ENCODE results near the gene NR2C2AP.

DNA sequence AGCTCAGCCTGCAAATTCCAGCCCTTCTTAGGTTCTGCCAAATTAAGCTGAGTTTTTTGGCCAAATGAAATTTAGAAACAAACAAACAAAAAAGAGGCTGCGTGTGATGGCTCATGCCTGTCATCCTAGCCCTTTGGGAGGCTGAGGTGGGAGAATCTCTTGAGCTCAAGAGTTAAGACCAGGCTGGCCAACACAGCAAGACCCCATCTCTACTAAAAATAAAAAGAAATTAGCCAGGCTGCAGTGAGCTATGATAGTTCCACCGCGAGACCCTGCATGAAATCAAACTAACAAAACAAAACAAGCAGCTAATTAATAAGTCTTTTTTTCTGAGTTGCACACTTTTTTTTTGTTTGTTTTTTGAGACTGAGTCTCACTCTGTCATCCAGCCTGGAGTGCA lies 26.5 kb upstream of the NR2C2AP start:
- TF ChIP-seq CTCF (conservative IDR thresholded peaks at IDR 0.05; ENCODE audit: low read depth, low read length) (no peak), MAFK (IDR thresholded peaks at IDR 0.05; ENCODE audit: low read depth, low read length) (no peak)

All from IMR-90 (cell line).